Stimulated activated CD4-positive, alpha-beta T cell treated with anti-CD3 and anti-CD28 coated beads, Interleukin-1b, Interleukin-23, amount 100 ng/mL, for 1 hour (primary cell): ENCODE data around the gene FADD.

Experiments
- DNase-seq, 2 donors: peaks; one replicate each; pipeline ENCODE4 v3.0.0-alpha.2; 2020; ENCODE audit warnings: low read depth in 2 of 2

FADD gene

GRCh38 chr11:70202920-70203750, at the start of gene FADD:
TSS of gene FADD (plus strand) at chr11:70203296. CDS start at chr11:70203460, 164 bp downstream.
- DNase-seq = peak; percentile 76 to 79

GRCh38 chr11:70155386-70155785, 47.7 kb upstream of the FADD start:
- no peak for DNase-seq

GRCh38 chr11:70156291-70157037, 46.6 kb upstream of the FADD start:
- DNase-seq = no peak

GRCh38 chr11:70158201-70158600, 44.9 kb upstream of the FADD start:
- DNase-seq = no peak

GRCh38 chr11:70158757-70159389, 44.2 kb upstream of the FADD start:
- no peak for DNase-seq

GRCh38 chr11:70159627-70160570, 43.2 kb upstream of the FADD start:
- DNase-seq = no peak

- no peak for DNase-seq
Measured at GRCh38 chr11:70161043-70161625, 42.0 kb upstream of the FADD start.

GRCh38 chr11:70164705-70165104, 38.4 kb upstream of the FADD start:
- no peak for DNase-seq

- no peak for DNase-seq
Measured at GRCh38 chr11:70167120-70167519, 36.0 kb upstream of the FADD start.

- no peak for DNase-seq
Measured at GRCh38 chr11:70167723-70168404, 35.2 kb upstream of the FADD start.

GRCh38 chr11:70168405-70168754, 34.7 kb upstream of the FADD start:
- DNase-seq = no peak

- no peak for DNase-seq
Measured at GRCh38 chr11:70169127-70169526, 34.0 kb upstream of the FADD start.

- DNase-seq = no peak
Measured at GRCh38 chr11:70169632-70170031, 33.5 kb upstream of the FADD start.

- DNase-seq = no peak
Measured at GRCh38 chr11:70170596-70171210, 32.4 kb upstream of the FADD start.

GRCh38 chr11:70173018-70173417, 30.1 kb upstream of the FADD start:
- DNase-seq = no peak

GRCh38 chr11:70174547-70175235, 28.4 kb upstream of the FADD start:
- DNase-seq = no peak

GRCh38 chr11:70175236-70175698, 27.8 kb upstream of the FADD start:
- DNase-seq = no peak

- DNase-seq = peak in 1 of 2 donors; percentile 27
Measured at GRCh38 chr11:70176940-70177689, 26.0 kb upstream of the FADD start.

GRCh38 chr11:70180906-70181305, 22.2 kb upstream of the FADD start:
- DNase-seq = no peak
